GM19043 (cell line): ENCODE measurements around the gene SRSF4.
A peak's percentile ranks its signal among the peaks of the same experiment; 100 is the strongest.
"Not testable (repeated sequence)": the region's sequence is repeated elsewhere in the genome, so short reads cannot be mapped to it uniquely, and the experiment has no call there.

Experiments used
- ATAC-seq: cut with Tn5 transposase; IDR thresholded peaks from one replicate; pipeline ENCODE4 v1.9.1; 2021; ENCODE audit warnings: low read depth; ENCODE audit not compliant: unreplicated experiment

Gene SRSF4

GRCh38 chr1:29181413-29182225 is at the start of gene SRSF4:
SRSF4 (minus strand) TSS chr1:29181900; CDS start chr1:29181752, 148 bp downstream.
- ATAC-seq, result peak; percentile 81

DNA sequence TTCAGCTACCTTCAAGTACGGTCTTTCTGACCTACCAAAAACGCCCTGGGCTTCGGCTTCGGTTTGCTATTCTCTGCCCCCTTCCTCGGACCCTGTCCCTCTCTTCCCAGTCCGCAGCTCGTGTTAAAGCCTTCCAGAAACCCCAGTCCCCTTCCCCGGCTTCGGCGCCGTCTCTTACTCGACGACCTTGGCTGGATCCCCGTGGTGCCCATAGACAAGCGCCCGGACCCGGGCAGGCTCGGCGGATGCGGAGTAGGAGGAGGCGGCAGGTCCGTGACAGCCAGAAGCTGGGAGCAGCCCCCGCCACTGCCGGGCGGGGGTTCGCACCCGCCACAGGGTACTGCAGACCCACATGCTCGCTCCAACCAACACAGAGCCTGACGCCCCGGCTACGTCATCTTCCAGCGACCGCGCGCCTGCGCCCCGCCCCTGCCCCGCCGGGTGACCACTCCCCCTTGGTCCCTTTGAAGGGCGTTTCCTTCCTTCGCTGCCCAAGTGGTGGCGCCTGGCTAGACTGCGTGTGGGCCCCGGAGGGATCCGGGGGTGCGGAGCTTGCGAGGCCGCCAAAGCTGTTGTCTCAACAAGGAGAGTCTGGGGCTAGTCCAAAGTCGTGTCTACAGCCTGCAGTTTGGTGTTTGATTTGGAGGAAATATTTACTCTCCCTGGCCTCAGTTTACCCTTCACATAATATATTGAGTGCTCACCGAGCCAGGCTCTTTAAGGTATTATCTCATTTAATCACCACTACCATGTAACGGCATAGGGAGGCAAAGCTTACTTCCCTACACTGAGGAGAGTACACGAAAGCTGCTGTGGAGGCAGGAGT is 49.1 kb upstream of the SRSF4 start, which contains the start of gene MECR:
TSS of gene MECR (minus strand) at position 382 of the 826 bp plus-strand sequence. CDS start at position 354, 28 bp downstream.
- peak; percentile 96 for ATAC-seq

DNA sequence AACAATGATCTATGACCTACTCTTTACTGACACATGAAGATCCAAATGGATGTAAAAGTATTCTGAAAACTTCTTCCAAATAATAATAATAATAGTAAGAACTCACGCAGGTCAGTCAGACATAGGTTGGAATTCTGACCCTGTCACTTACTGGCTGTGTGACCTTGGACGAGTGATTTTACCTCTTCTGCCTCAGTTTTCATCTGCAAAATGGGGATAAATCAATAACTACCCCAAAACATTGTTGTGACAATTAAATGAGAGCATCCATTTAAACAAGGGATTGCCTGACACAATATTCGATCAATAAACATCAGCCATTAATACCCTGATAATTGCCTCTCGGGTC is 48.5 kb upstream of the SRSF4 start:
- ATAC-seq, result no peak

- no peak for ATAC-seq
Measured at GRCh38 chr1:29227511-29227910, 45.8 kb upstream of the SRSF4 start.

DNA sequence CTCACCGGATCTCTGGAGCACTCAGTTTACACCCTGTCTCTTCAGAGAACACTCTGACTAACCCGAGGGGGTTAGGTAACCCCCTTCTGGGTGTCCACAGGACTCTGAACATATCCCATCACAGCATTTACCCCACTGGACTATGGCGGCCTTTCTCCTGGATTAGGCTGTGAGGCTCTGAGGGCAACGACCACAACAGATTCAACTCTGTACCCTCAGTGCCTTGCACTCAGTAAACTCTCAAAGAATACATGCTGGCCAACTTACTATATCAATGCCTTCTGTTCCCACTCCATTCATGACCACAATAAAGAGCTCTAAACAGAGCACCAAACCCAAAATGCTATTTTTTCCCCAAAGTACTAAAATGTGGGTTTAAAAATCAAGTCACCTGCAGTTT is 43.7 kb upstream of the SRSF4 start:
- no peak for ATAC-seq

DNA sequence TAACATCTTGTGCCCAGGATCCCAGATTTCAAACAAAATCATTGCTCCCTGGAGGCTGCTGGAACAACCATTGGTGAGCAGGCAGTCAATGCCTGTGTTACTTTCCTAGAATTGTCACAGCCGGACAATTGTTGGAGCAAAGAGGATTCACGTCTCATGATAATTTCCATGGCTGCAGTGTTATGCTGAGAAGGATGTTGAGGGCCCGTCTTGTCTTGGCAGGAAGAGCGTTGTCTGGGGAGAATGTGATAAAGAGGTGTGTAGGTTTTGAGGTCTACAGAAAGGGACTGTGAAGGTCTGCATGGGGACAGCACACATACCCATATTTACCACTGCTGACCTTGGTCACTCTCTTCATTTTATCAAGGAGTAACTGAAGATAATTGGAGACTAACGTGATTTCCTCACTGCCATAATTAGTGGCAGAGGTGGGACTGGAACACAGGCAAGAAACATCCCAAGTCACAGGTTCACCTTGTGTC is 42.7 kb upstream of the SRSF4 start:
- no peak for ATAC-seq

- no peak for ATAC-seq
Measured at GRCh38 chr1:29223521-29223920, 41.8 kb upstream of the SRSF4 start.

DNA sequence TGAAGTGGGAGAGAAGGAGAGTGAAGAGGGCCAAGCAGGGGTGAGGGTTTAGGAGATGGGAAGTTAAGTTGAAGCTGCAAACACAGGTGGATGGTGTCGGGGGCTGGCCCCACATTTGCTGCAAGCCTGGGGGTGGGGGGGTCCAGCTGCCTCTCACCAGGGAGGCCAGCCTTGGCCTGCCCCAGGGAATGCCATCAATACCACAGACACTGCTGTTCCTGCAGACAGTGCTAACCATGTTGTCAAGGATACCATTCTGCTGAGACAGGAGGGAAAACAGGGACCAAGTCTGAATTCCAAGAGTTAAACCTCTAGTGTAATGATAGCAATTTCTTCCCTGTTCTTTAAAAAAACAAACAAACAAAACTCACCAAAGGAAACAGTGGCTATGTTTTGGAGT is 41.0 kb upstream of the SRSF4 start:
- ATAC-seq, result no peak

- ATAC-seq, result not testable (repeated sequence)
Measured at GRCh38 chr1:29222260-29222659, 40.6 kb upstream of the SRSF4 start.

DNA sequence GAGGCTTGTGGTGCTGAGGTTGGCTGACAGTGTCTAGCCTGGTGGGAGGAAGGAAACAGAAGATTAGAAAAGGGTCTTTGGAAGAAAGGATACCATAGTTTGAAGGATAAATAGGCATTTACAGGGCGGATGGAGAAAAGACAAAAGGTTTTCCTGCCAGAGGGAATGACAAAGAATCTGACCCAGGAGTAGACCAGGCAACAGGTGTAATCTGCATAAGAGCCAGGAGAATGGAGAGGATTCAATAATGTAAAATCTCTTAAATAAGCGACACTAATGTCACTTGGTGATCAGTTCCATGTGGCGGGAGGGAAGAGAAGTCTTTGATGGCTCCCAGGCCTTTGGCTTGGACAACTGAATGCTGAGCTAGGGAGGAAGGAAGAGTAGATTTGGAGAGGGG is 39.6 kb upstream of the SRSF4 start:
- ATAC-seq, result no peak

DNA sequence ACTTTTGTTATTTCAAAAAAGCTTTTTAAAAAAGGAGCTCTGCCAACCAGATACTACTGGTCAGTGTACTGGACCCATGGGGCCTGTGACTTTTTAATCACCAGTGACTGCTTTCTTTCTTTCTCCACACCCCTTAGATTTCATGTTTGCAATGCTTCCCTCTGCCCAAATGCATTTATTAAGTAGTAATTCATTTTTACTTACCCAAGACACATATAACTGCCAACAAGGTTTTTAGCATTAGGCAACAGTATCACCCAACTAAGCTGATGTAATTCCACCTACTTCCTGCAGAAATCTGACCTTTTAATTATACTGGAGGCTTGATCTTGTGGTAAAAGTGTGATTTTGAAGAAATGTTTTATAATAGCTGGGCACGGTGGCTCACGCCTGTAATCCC is 36.5 kb upstream of the SRSF4 start:
- no peak for ATAC-seq

- ATAC-seq, result no peak
Measured at GRCh38 chr1:29217633-29218032, 35.9 kb upstream of the SRSF4 start.

DNA sequence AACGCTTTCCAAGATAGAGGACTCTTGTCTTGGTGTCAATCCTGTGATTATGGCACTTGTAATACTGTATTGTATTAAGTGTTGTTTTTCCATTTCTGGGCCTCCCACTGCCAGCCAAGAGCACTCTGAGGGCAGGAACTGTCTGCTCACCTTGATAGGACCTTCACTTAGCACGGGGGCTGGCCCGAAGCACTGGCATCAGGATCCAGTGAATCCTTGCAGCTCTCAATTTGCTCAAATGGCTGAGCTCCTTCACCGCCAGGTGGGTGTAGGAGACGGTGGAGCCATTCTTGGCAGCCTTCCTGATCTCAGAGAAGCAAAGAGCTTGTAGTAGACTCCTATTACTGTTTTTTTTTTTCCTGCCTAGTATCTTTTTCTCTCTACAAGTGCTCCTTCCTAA is 31.4 kb upstream of the SRSF4 start:
- ATAC-seq, result no peak

DNA sequence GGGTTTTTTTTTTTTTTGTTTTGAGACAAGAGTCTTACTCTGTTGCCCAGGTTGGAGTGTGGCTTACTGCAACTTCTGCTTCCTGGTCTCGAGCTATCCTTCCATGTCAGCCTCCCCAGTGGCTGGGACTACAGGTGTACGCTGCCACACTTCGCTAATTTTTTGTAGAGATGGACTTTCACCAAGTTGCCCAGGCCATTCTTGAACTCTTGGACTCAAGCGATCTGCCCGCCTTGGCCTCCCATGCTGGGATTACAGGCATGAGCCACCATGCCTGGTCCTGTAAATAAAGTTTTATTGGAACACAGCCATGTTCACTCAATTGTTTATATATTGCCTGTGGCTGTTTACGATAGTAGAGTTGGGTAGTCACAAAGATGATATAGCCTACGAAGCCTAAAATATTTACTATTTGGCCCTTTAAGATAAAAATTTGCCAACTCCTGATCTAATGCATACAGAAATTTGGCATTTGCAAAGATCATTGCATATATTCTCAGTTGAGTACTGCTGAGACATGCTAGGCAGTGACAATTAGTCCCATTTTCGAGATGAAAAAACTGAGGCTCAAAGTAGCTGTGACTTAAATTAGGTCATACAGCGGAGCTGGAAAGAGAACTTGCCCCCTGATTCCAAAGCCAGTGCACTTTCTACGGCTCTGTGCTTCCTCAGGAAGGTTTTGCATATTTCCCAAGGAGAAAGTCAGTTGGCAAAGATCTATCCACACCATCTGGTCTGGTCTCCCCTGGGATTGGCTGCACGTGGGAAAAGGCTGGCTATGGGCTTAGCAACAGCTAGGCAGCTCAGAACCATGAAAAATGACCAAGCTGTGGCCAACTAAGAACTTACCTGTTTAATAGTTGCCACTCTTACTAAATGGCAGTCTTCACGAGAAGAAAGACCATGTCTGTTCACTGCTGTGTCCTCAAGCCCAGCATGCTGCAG is 29.7 kb upstream of the SRSF4 start:
- ATAC-seq, result no peak

GRCh38 chr1:29210278-29211085 is 28.8 kb upstream of the SRSF4 start:
- peak; percentile 63 for ATAC-seq

DNA sequence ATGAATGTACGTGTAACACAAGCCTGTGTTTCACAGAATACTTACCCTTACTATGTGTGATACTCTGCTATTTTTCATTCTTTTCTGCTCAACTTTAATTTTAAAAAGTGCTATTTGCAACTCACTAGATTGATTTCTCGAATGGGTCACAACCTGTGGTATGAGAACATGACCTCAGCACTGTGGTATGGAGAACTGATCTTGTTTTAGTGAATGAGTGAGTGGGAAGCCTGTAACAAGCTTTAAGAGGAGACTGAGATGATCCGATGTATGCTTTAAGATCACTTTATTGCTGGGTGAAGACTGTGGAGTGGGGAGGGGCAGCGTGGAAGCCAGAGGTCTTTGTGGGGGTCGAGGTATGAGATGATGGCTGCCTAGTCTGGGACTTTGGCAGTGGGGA is 27.5 kb upstream of the SRSF4 start:
- no peak for ATAC-seq

- ATAC-seq, result no peak
Measured at GRCh38 chr1:29208442-29208841, 26.7 kb upstream of the SRSF4 start.

GRCh38 chr1:29202584-29203340 is 21.1 kb upstream of the SRSF4 start:
- ATAC-seq, result peak; percentile 71

DNA sequence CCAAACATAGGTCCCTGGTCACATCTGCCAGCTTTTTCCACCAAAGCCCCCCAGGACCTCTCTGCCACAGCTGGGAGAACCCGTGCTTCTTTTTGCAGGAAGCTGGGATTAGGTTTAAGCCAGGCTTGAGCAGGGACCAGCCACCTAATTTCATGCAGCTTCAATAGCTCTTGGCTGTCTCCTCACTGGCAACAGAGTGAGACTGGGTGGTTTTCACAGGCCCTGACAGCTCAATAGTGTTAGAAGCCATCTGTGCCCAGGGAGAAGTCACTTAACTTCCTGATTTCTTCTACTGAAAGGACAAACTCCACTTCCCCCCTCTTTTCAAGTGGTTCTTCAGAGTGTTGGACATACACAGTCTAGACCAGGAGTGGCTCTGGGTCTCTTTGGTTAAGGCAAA is 20.4 kb upstream of the SRSF4 start:
- ATAC-seq, result no peak
